Stimulated activated CD4-positive, alpha-beta T cell treated with anti-CD3 and anti-CD28 coated beads, Interleukin-2, amount 100 ng/mL, for 24 hours (primary cell): Measurements from ENCODE around the gene MRPS15.
A peak's percentile ranks its signal among the peaks of the same experiment; 100 is the strongest.
"Not testable (repeated sequence)": the region's sequence is repeated elsewhere in the genome, so short reads cannot be mapped to it uniquely, and the experiment has no call there.

Experiments used
- DNase-seq, 2 donors: peaks; one replicate each; pipeline ENCODE4 v3.0.0-alpha.2; 2020

The MRPS15 gene

GRCh38 chr1:36482724-36483388 is 18.7 kb upstream of the MRPS15 start, which contains the start of gene CSF3R:
Gene CSF3R (minus strand): TSS chr1:36482913. CDS start chr1:36479496, 3,417 bp downstream.
- no peak for DNase-seq

- DNase-seq, result no peak
Measured at GRCh38 chr1:36481771-36482723, 17.9 kb upstream of the MRPS15 start.

GRCh38 chr1:36481091-36481490 is 16.9 kb upstream of the MRPS15 start:
- no peak for DNase-seq

DNA sequence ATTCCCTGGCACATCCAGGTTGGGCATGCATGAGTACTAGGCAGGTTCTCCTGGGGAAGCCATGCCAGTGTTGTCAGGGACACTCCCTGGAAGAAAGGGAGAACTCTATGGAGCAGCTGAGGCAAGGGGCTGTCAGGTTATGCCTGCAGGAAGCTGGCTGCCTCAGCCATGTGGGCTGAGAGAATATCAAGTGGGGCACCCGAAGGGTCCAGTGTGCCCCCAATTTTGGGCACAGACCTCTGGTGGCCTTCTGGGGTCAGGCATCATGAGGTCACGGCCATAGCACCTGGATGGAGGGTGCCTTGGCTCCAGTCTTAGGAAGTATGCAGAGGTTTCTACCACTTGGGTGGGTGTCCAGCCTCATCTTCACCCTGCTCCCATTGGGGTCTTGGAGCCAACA is 16.0 kb upstream of the MRPS15 start:
- DNase-seq, result no peak

GRCh38 chr1:36479505-36480051 is 15.4 kb upstream of the MRPS15 start:
- no peak for DNase-seq

- not testable (repeated sequence) for DNase-seq
Measured at GRCh38 chr1:36477615-36478014, 13.4 kb upstream of the MRPS15 start.

DNA sequence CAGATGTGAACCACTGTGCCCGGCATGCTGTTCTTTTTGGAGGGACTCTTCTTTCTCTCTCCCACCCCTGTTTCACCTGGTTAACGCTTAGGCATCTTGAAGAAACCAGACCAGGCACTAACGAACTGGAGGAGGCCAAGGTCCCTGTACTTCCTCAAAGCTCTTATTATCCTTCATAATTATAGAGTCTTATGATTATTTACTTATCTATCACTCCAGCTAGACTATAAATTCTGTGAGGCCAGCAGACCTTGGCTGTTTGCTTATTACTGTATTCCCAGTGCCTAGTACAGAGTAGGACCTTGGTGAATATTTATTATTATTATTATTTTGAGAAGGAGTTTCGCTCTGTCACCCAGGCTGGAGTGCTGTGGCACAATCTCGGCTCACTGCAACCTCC is 12.8 kb upstream of the MRPS15 start:
- DNase-seq, result no peak

DNA sequence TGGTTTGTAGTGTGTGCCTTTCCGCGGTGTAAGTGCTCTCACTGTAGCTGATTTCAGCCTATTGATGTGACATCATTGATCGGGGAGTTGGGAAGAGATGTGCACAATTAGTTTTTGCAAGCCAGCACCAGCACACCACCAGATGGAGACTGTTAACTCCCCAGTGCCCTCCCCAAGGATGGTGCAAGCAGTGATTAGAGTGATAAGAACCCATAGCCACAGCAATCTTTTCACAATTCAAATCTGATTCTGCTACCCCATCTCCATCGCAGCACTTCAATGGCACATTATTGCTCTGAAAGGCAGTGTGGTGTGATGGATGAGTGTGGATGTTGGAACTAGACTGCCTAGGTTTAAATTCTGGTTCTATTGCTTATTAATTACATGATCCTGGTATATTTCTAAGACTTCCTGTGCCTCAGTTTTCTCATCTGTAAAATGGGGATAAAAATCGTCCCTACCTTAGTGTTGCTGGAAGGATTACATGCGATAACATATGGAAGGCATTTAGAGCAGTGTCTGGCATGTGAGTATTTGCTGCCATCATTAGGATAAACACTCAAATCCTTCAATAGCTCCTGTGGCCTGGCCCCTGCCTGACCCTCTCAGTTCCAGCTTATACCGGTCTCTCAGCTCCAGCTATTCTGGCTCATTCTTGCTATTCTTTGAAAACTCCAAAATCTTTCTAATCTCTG is 11.9 kb upstream of the MRPS15 start:
- DNase-seq, result no peak

DNA sequence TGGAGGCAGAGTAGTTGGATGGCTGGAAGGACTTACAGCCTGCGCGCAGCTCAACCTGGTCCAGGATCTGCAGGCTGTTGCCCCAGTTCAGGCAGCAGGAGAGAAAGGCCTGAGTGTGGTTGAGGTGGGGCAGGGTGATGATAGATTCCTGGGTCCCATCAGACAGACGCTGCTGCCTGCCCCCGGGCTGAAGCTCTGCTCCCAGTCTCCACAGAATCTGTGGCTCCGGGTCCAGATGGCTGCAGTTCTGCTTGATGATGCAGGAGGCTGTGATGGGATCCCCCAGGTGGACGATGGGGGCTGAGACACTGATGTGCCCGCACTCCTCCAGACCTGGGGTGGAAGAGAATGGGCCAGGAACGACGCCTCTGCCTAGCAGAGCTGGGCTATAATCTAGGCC is 11.2 kb upstream of the MRPS15 start:
- no peak for DNase-seq

- no peak for DNase-seq
Measured at GRCh38 chr1:36472656-36473055, 8.5 kb upstream of the MRPS15 start.

GRCh38 chr1:36471830-36472641 is 7.9 kb upstream of the MRPS15 start:
- DNase-seq, result no peak

DNA sequence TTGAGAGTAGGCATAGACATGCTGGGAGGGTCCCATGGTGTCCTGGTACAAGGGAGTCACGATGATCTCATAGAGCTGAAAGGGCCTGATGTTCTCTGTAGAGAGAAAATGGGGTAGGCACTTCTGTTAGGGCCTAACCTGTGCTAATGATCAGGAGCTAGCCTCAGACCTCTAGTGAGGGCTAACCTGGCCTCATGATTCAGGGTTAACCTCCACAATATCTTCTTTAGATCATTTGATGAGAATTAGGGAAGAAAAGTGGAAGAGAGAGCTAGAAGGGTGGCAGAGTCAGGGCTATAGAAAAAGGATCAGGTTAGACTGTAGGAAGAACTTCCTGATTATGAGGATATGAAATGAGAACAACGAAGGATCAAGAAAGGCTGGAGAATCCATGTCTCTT is 5.0 kb upstream of the MRPS15 start:
- DNase-seq, result no peak

DNA sequence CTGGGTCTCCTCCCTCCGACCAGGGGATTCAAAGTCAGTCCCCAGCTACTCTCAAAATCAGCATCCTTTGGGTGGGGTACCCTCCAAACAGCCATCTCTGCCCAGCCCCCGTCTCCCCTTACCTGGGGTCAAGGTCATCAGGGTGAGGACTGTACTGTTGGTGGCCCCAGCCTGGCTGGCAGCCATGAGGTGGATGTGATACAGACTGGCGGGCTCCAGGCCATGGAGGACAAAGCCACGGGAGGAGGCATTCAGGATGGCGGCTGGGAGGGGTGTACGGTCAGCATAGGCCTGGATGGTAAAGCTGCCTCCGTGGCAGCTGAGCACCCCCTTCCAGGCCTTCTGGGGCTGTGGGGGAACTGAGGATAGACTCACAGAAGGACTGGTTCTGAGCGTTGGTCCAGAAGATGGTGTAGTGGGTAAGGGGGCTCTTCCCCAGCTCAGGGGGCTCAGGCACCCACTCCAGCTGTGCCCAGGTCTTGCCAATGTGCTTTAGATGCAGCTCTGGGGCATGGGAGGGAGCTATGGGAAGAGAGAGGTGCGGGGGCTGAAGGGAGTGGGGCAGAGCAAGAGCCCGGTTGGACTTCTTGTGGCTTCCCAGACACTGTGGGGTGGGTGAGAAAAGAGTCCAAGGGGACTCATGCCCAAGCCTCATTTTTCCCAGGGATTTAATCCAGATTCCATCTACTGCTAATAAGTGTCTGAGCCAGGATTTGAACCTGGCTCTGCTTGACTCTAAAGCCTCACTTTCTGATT is 3.7 kb upstream of the MRPS15 start:
- DNase-seq, result no peak

DNA sequence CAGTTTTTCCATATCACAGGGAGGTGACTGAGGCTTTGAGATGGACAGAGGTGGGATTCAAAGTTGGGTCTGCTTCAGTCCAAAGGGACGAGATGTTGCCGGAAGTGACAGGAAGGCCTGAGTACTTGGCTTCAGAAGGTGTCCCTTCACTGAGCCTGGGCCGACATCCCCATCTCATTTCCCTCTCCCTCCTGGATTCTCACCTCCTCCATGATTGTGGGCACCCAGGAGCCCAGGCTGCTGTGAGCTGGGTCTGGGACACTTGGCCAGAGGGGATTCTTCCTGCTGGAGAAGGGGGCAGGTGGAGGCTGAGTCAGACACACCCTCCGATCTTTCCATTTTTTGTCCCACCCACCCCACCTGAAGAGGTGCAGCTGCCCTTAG is 2.8 kb upstream of the MRPS15 start:
- DNase-seq, result no peak

DNA sequence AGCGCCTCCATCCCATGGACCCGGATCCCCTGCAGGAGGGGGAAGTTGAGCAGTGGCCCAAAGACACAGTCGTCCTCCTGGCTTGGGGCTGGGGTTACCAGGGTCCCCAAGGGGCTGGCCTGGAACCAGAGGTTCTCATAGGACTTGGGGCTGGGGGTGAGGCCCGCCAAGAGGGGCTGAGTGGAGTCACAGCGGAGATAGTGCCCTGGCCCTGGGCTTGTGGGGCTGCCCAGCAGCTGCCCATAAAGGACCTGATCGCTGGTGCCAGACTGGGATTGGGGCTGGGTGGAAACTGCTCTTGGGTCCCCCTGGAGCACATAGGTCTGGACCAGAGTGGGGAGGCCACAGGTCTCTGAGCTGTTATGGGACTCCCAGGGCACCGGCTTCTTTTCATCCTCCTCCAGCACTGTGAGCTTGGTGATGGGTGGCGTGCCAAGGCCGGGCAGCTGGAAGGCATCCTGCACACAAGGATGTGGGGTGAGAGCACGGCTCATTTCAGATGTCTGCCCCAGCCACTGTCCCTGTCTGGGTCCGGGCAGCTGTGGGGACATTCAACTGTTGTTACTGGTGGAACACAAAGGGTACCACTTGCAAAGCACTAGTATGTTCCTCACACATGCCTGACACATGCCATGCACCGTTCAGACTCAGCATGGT is 2.3 kb upstream of the MRPS15 start:
- no peak for DNase-seq

GRCh38 chr1:36465731-36466369 is 1.7 kb upstream of the MRPS15 start:
- no peak for DNase-seq

DNA sequence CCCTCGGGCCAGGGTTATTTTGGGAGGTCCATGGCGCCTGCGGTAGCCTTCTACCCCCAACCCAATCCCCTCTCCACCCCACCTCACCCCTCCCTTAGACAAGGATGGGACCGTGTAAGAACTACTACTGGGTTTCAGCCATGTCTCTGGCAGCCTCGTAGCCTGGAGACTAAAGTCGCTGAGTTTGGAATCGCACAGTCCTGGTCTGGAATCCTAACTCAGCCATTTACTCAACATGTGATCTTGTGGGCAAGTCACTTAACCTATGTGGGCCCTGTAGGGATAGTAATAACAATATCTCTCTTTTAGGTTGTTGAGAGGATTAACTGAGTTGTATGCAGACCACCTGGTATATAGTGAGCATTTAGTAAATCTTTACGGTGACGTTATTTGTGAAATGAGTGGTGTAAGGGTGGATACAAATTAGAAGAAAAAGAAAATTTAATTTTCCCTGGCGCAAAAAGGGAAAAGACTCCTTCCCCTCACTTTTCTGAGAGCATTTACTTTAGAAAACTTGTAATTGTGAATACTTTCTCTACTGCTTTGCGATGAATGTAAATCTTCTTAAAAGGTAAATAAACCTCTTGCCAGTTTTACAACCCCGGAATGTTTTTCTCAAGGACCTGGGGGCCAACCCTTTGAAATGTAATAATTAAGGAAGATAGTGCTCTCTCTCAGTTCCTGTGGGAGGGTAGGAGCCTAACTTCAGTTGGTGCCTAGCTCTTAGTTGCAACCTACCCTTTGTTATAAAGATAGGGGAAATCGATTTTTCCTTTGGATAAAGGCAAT is 615 bp upstream of the MRPS15 start:
- no peak for DNase-seq

GRCh38 chr1:36463463-36463802 is 751 bp downstream of the MRPS15 start:
- DNase-seq, result no peak

GRCh38 chr1:36458910-36459309 is 5.3 kb downstream of the MRPS15 start:
- DNase-seq, result peak; percentile 60 to 69

- no peak for DNase-seq
Measured at GRCh38 chr1:36457691-36458090, 6.5 kb downstream of the MRPS15 start.
